ENCODE results near the gene CHST12. TPM values are rescaled to one million over a fixed set of nuclear protein-coding genes. Genes with fewer than 3 reads are reported as not detected.
"Not testable (repeated sequence)": the region's sequence is repeated elsewhere in the genome, so short reads cannot be mapped to it uniquely, and the experiment has no call there.

Gene CHST12
- total RNA-seq, 1 donor from 2014 or later, result 13.5 TPM

- intact Hi-C loops (cut with DNase I), result loop anchor here (2.0 kb wide), 1 partner anchor 891 kb away; no protein-coding TSS in a partner anchor
- not testable (repeated sequence) for ATAC-seq; DNase-seq (ENCODE audit: missing footprints)
Observed at GRCh38 chr7:2469460-2470203, 66.2 kb downstream of the CHST12 start.

- ATAC-seq (no peak), DNase-seq (ENCODE audit: missing footprints) (no peak)
- intact Hi-C loops (cut with DNase I), result no loop called here
Observed at GRCh38 chr7:2470204-2471021, 67.0 kb downstream of the CHST12 start.

- ATAC-seq, result peak; percentile 41
- DNase-seq (ENCODE audit: missing footprints), result no peak
- intact Hi-C loops (cut with DNase I), result no loop called here
Observed at GRCh38 chr7:2471022-2471329, 67.6 kb downstream of the CHST12 start.

GRCh38 chr7:2471396-2471795, 68.0 kb downstream of the CHST12 start:
- intact Hi-C loops (cut with DNase I), result no loop called here
- ATAC-seq (peak; percentile 63), DNase-seq (ENCODE audit: missing footprints) (peak; percentile 82)

GRCh38 chr7:2472739-2473138, 69.3 kb downstream of the CHST12 start:
- intact Hi-C loops (cut with DNase I), result no loop called here
- DNase-seq (ENCODE audit: missing footprints) (no peak), ATAC-seq (no peak)

- intact Hi-C loops (cut with DNase I), result no loop called here
- no peak for DNase-seq (ENCODE audit: missing footprints)
- no peak for ATAC-seq
Observed at GRCh38 chr7:2473496-2474180, 70.2 kb downstream of the CHST12 start.

- no peak for ATAC-seq
- no peak for DNase-seq (ENCODE audit: missing footprints)
- intact Hi-C loops (cut with DNase I), result no loop called here
Observed at GRCh38 chr7:2474224-2474623, 70.8 kb downstream of the CHST12 start.

GRCh38 chr7:2474813-2475677, 71.6 kb downstream of the CHST12 start:
- intact Hi-C loops (cut with DNase I), result loop anchor here (5.0 kb wide), 2 partner anchors 47 to 82 kb away; partner anchors contain the start of genes BRAT1 and IQCE
- DNase-seq (ENCODE audit: missing footprints), result no peak
- no peak for ATAC-seq

- DNase-seq (ENCODE audit: missing footprints), result no peak
- intact Hi-C loops (cut with DNase I), result loop anchor here (5.0 kb wide), 2 partner anchors 47 to 82 kb away; partner anchors contain the start of genes BRAT1 and IQCE
- ATAC-seq, result no peak
Observed at GRCh38 chr7:2475678-2476015, 72.2 kb downstream of the CHST12 start.

- DNase-seq (ENCODE audit: missing footprints), result no peak
- intact Hi-C loops (cut with DNase I), result loop anchor here (5.0 kb wide), 2 partner anchors 46 to 81 kb away; partner anchors contain the start of genes BRAT1 and IQCE
- ATAC-seq, result no peak
Observed at GRCh38 chr7:2476298-2476697, 72.9 kb downstream of the CHST12 start, which contains the start of gene GRIFIN. TSS of gene GRIFIN (minus strand) at chr7:2476398. CDS start at chr7:2476383, 15 bp downstream.

- intact Hi-C loops (cut with DNase I), result loop anchor here (5.0 kb wide), 2 partner anchors 45 to 80 kb away; partner anchors contain the start of genes BRAT1 and IQCE
- DNase-seq (ENCODE audit: missing footprints) (no peak), ATAC-seq (no peak)
Observed at GRCh38 chr7:2476776-2477446, 73.5 kb downstream of the CHST12 start.

- DNase-seq (ENCODE audit: missing footprints), result peak; percentile 87
- intact Hi-C loops (cut with DNase I), result loop anchor here (5.0 kb wide), 2 partner anchors 45 to 80 kb away; partner anchors contain the start of genes BRAT1 and IQCE
- peak; percentile 84 for ATAC-seq
Observed at GRCh38 chr7:2477447-2478398, 74.3 kb downstream of the CHST12 start.

- ATAC-seq, result peak; percentile 78
- intact Hi-C loops (cut with DNase I), result loop anchor here (5.0 kb wide), 2 partner anchors 44 to 79 kb away; partner anchors contain the start of genes BRAT1 and IQCE
- peak; percentile 88 for DNase-seq (ENCODE audit: missing footprints)
Observed at GRCh38 chr7:2478399-2478785, 75.0 kb downstream of the CHST12 start.

GRCh38 chr7:2478800-2479199, 75.4 kb downstream of the CHST12 start:
- ATAC-seq (no peak), DNase-seq (ENCODE audit: missing footprints) (no peak)
- intact Hi-C loops (cut with DNase I), result loop anchor here (5.0 kb wide), 2 partner anchors 44 to 79 kb away; partner anchors contain the start of genes BRAT1 and IQCE

- intact Hi-C loops (cut with DNase I), result loop anchor here (5.0 kb wide), 2 partner anchors 43 to 78 kb away; partner anchors contain the start of genes BRAT1 and IQCE
- ATAC-seq (no peak), DNase-seq (ENCODE audit: missing footprints) (no peak)
Observed at GRCh38 chr7:2479276-2480069, 76.1 kb downstream of the CHST12 start.

- no peak for ATAC-seq
- no peak for DNase-seq (ENCODE audit: missing footprints)
- intact Hi-C loops (cut with DNase I), result no loop called here
Observed at GRCh38 chr7:2480070-2480408, 76.6 kb downstream of the CHST12 start.
